MM.1S (cell line): ENCODE results near the gene POGLUT3.

ENCODE experiments used
- DNase-seq: peaks from one replicate; pipeline ENCODE4 v3.0.0-alpha.2; 2015
- H2AFZ ChIP-seq: fragments of 300-600 bp; sonication (generic); 2 replicates; pipeline ENCODE4 v1.6.0; 2016; ENCODE audit warnings: antibody characterized with exemption, low read length
- H3F3A ChIP-seq: fragments of 300-600 bp; sonication (generic); 2 replicates; pipeline ENCODE4 v1.6.1; 2016; ENCODE audit warnings: mild to moderate bottlenecking, antibody characterized with exemption, low read length, moderate library complexity, mixed read lengths; ENCODE audit not compliant: insufficient read depth
- H3K27ac ChIP-seq: fragments of 300-600 bp; sonication (generic); 2 replicates; pipeline ENCODE4 v1.5.1; 2016; ENCODE audit warnings: mild to moderate bottlenecking, low read length
- H3K27me3 ChIP-seq: fragments of 300-600 bp; sonication (generic); replicated peaks from 2 replicates; pipeline ENCODE4 v1.6.0; 2016; ENCODE audit warnings: low read length; ENCODE audit not compliant: insufficient read depth
- H3K36me3 ChIP-seq: fragments of 300-600 bp; sonication (generic); replicated peaks from 2 replicates; pipeline ENCODE4 v1.6.1; 2016; ENCODE audit warnings: mild to moderate bottlenecking, low read length, mixed read lengths; ENCODE audit not compliant: insufficient read depth
- H3K4me1 ChIP-seq: fragments of 300-600 bp; sonication (generic); 2 replicates; pipeline ENCODE4 v1.6.1; 2016; ENCODE audit warnings: low read length, mixed read lengths
- H3K4me2 ChIP-seq: fragments of 300-600 bp; sonication (generic); 2 replicates; pipeline ENCODE4 v1.6.0; 2016; ENCODE audit warnings: low read depth, low read length
- H3K4me3 ChIP-seq: fragments of 300-600 bp; sonication (generic); 2 replicates; pipeline ENCODE4 v1.5.1; 2016; ENCODE audit warnings: low read length, mixed read lengths
- H3K79me2 ChIP-seq: fragments of 300-600 bp; sonication (generic); 2 replicates; pipeline ENCODE4 v1.6.1; 2016; ENCODE audit warnings: mixed run types, low read length, mixed read lengths
- H3K9ac ChIP-seq: fragments of 300-600 bp; sonication (generic); 2 replicates; pipeline ENCODE4 v1.6.1; 2016; ENCODE audit warnings: low read length, mixed read lengths
- H3K9me2 ChIP-seq: fragments of 300-600 bp; sonication (generic); replicated peaks from 2 replicates; pipeline ENCODE4 v1.6.1; 2016; ENCODE audit warnings: mild to moderate bottlenecking, low read length, mixed read lengths; ENCODE audit not compliant: insufficient read depth
- H3K9me3 ChIP-seq: fragments of 300-600 bp; sonication (generic); replicated peaks from 2 replicates; pipeline ENCODE4 v1.6.1; 2016; ENCODE audit warnings: mild to moderate bottlenecking, low read length, mixed read lengths; ENCODE audit not compliant: insufficient read depth
- H4K20me1 ChIP-seq: fragments of 300-600 bp; sonication (generic); 2 replicates; pipeline ENCODE4 v1.6.1; 2016; ENCODE audit warnings: mild to moderate bottlenecking, low read length, moderate library complexity, mixed read lengths; ENCODE audit not compliant: insufficient read depth
- EZH2 ChIP-seq: fragments of 300-600 bp; sonication (generic); optimal IDR thresholded peaks from 2 replicates; pipeline ENCODE3; 2017; ENCODE audit warnings: low read depth, mild to moderate bottlenecking, antibody characterized with exemption, low read length, mixed read lengths
- EZH2phosphoT487 ChIP-seq: fragments of 300-600 bp; sonication (generic); IDR thresholded peaks from 2 replicates; pipeline ENCODE4 v1.6.1; 2018; ENCODE audit warnings: antibody characterized with exemption, low read length
- TF ChIP-seq, protein P1 (sequence below): fragments of 300-600 bp; sonication (generic); IDR thresholded peaks from 2 replicates; pipeline ENCODE4 v1.5.1; 2016; ENCODE audit warnings: antibody characterized with exemption, low read length, mixed read lengths

POGLUT3 gene

DNA sequence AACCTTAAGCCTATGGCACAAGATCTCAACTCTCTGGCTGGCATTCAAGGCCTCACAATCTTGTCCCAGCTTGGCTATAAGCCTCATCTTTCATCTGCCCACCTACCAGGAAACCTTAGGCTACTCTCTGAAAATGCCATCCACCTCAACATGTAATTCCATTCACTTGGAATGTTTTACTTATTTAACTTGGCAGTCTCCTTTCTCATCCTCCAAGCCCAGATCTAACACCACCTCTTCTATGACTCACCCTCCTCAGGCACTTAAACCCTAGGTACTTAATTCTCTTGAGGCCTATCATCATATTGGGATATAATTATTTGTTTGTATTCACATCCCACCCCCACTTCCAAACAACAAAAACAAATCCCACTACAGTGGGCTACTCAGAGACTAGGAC lies 15.0 kb downstream of the POGLUT3 start:
- Histone ChIP-seq H3K36me3 (no peaks in the 10 kb centered on the region), H3K9me3 (no peaks in the 10 kb centered on the region), H3K79me2 (no peaks in the 10 kb centered on the region), H3K4me1 (no peaks in the 10 kb centered on the region), H2AFZ (no peak overlapping the region), H3K9me2 (no peaks in the 10 kb centered on the region), H3K27ac (no peak overlapping the region), H3F3A (no peaks in the 10 kb centered on the region), H3K9ac (no peak overlapping the region), H3K4me2 (no peak overlapping the region), H3K4me3 (no peak overlapping the region), H3K27me3 (no peaks in the 10 kb centered on the region), H4K20me1 (no peaks in the 10 kb centered on the region)
- no peak for DNase-seq
- TF ChIP-seq EZH2phosphoT487, result no peak
- TF ChIP-seq, protein P1, sequence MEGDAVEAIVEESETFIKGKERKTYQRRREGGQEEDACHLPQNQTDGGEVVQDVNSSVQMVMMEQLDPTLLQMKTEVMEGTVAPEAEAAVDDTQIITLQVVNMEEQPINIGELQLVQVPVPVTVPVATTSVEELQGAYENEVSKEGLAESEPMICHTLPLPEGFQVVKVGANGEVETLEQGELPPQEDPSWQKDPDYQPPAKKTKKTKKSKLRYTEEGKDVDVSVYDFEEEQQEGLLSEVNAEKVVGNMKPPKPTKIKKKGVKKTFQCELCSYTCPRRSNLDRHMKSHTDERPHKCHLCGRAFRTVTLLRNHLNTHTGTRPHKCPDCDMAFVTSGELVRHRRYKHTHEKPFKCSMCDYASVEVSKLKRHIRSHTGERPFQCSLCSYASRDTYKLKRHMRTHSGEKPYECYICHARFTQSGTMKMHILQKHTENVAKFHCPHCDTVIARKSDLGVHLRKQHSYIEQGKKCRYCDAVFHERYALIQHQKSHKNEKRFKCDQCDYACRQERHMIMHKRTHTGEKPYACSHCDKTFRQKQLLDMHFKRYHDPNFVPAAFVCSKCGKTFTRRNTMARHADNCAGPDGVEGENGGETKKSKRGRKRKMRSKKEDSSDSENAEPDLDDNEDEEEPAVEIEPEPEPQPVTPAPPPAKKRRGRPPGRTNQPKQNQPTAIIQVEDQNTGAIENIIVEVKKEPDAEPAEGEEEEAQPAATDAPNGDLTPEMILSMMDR, result no peak
- TF ChIP-seq EZH2, result no peak

DNA sequence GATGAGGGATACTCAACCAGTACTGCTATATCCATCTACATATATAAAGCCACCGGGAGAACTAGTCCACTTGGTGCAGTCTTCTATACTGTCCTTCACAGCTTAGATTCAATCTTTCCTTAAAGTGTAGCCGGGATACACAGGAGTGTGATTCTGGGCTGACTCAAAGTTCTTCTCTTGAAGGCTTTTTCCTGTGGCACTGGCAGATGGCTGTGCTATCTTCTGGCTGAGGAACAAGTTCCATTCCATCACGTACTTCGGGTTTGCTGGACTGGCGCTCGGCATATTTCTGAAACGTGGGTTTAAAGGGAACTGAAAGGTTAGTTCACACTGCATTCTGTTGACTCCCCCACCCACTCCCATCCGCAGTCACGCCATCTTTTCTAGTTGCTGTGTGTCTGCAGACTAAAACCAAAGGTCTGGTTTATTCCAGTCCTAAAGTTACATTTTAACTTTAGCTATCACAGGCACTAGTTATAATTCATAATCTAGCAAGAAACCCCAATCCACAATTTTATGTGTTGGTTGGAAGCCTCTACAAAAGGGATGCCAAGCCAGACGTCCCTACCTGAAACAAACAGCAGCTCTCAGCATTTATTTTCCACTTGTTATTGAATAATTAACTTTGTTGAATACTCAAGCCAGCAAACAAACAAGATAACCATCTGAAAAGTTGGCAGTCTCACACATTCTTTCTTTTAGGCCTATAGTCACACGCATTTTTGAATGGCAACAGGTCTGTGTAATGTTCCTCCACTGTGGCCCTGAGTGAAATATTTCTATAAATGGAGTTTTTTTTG lies 23.3 kb downstream of the POGLUT3 start:
- no peak overlapping the region for H3K4me2 ChIP-seq
- H3K9ac ChIP-seq, result no peak overlapping the region
- TF ChIP-seq, protein P1, result no peak
- TF ChIP-seq EZH2 (no peak), EZH2phosphoT487 (no peak)
- H4K20me1 ChIP-seq, result no peaks in the 10 kb centered on the region
- no peaks in the 10 kb centered on the region for H3K9me3 ChIP-seq
- no peaks in the 10 kb centered on the region for H3K79me2 ChIP-seq
- no peak overlapping the region for H2AFZ ChIP-seq
- no peaks in the 10 kb centered on the region for H3K36me3 ChIP-seq
- H3K27ac ChIP-seq, result no peak overlapping the region
- H3K27me3 ChIP-seq, result no peaks in the 10 kb centered on the region
- DNase-seq, result no peak
- no peaks in the 10 kb centered on the region for H3F3A ChIP-seq
- no peaks in the 10 kb centered on the region for H3K9me2 ChIP-seq
- no peak overlapping the region for H3K4me3 ChIP-seq
- no peaks in the 10 kb centered on the region for H3K4me1 ChIP-seq

DNA sequence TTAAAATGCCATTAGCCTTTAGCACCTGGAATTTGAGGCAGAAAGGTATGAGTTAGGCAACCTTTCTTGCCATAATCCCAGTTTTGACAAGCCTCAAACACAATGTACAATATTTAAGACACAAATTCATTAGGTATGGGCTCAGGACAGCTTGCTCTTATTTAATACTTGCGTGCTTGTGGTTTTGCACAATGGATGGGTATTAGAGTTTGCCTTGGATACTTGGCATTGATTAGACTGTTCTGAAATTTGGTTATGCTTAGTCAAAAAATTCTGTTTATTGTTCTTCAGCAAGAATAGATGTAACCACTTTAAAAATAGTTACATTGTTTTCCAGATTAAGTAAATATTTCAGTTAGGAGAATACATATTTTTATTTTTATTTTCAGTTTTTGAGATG lies 25.5 kb downstream of the POGLUT3 start:
- no peak for TF ChIP-seq EZH2phosphoT487
- no peak for TF ChIP-seq EZH2
- TF ChIP-seq, protein P1, result no peak
- no peak overlapping the region for H3K27ac ChIP-seq
- no peaks in the 10 kb centered on the region for H4K20me1 ChIP-seq
- no peaks in the 10 kb centered on the region for H3K9me2 ChIP-seq
- H3K4me3 ChIP-seq, result no peak overlapping the region
- no peak for DNase-seq
- no peak overlapping the region for H2AFZ ChIP-seq
- no peaks in the 10 kb centered on the region for H3K79me2 ChIP-seq
- no peak overlapping the region for H3K4me2 ChIP-seq
- no peaks in the 10 kb centered on the region for H3K9me3 ChIP-seq
- no peaks in the 10 kb centered on the region for H3K27me3 ChIP-seq
- H3F3A ChIP-seq, result no peaks in the 10 kb centered on the region
- no peak overlapping the region for H3K9ac ChIP-seq
- peaks cover 3% of the 10 kb centered on the region for H3K4me1 ChIP-seq
- H3K36me3 ChIP-seq, result no peaks in the 10 kb centered on the region
